Measurements from ENCODE around the gene ZNF433.

DNA sequence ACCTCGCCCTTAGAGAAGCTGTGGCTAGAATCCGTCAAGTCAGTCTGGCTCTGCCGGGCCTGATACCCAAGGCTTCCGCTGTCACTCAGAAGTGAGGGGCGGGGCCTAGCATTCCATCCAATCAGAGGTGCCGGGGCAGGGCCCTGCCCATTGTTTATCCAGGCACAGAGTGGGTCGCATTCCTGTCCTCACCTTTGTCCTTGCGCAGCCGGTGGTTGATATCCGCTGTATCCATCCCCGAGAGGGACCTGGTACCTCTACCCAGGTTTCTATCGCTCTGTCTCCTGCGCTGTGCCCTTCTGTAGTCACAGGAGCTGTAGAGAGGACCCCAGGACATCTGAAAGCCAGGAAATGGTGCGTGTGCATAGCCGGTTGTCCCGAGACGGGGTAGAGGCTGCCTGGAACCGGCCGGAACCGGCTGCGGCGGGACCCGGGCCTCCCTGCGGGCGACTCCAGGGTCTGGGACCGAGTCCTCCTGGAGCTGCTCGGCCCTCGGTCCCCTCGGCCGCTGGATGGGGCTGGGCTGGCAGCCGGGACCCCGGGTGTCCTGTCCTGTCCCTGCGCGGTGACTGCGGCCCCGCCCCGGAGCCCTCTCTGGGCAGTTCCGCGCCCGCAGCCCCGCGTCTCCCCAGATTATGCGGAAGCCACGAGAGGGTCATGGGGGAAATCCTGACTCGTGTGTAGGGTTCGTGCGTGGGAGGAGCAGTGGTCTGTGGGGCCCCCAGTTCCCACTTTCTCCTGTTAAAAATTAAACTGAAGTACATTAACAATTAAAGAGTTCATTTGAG is 70.4 kb downstream of the ZNF433 start, which contains the start of gene ZNF763:
- TF ChIP-seq TAF1 (IDR thresholded peaks at IDR 0.05; ENCODE audit: borderline replicate concordance, low read depth, low read length): no peak
- peak; percentile 56 for TF ChIP-seq POLR2AphosphoS5 (IDR thresholded peaks at IDR 0.05; ENCODE audit: low read depth, low read length)

Measured in GM12892 (cell line).